WTC11 (cell line): Measurements from ENCODE around the gene ADAD2.

Source experiments
- CBFB ChIP-seq: sonication (generic); formaldehyde crosslinking; IDR thresholded peaks from 2 replicates; pipeline ENCODE4 v1.8.1; 2022; ENCODE audit warnings: mild to moderate bottlenecking, low read depth, missing genetic modification reagents
- CTCF ChIP-seq: fragments of 200-600 bp; IDR thresholded peaks from 2 replicates; pipeline ENCODE4 v1.8.0; 2022; ENCODE audit warnings: antibody characterized with exemption
- E2F1 ChIP-seq: sonication (generic); formaldehyde crosslinking; IDR thresholded peaks from 2 replicates; pipeline ENCODE4 v1.8.0; 2022; ENCODE audit warnings: mild to moderate bottlenecking, missing genetic modification reagents
- ELF4 ChIP-seq: sonication (generic); formaldehyde crosslinking; IDR thresholded peaks from 2 replicates; pipeline ENCODE4 v1.8.1; 2022; ENCODE audit warnings: low read depth, mild to moderate bottlenecking, moderate library complexity, missing genetic modification reagents
- USF1 ChIP-seq: sonication (generic); formaldehyde crosslinking; IDR thresholded peaks from 2 replicates; pipeline ENCODE4 v1.8.0; 2022; ENCODE audit warnings: mild to moderate bottlenecking, missing genetic modification reagents

- TF ChIP-seq E2F1 (no peak), CBFB (CRISPR knock-in tag) (no peak), CTCF (no peak), ELF4 (no peak), USF1 (no peak)
Observed at GRCh38 chr16:84155771-84156170, 35.2 kb upstream of the ADAD2 start.
